Left ventricle myocardium inferior (tissue), 1 donor: ENCODE results near the gene SHISA8. TPM values are rescaled to one million over a fixed set of nuclear protein-coding genes. Genes with fewer than 3 reads are reported as not detected.

Source experiments
- DNase-seq: peaks from one replicate; pipeline ENCODE4 v3.0.0-alpha.2; 2020
- H3K27ac ChIP-seq: fragments of 200-600 bp; replicated peaks from 2 replicates; pipeline ENCODE4 v1.8.0; 2021
- H3K27me3 ChIP-seq: fragments of 200-600 bp; 2 replicates; pipeline ENCODE4 v1.8.0; 2021; ENCODE audit warnings: low read depth
- H3K36me3 ChIP-seq: fragments of 200-600 bp; 2 replicates; pipeline ENCODE4 v1.8.0; 2021
- H3K4me1 ChIP-seq: fragments of 200-600 bp; 2 replicates; pipeline ENCODE4 v1.8.0; 2021
- H3K4me3 ChIP-seq: fragments of 200-600 bp; 2 replicates; pipeline ENCODE4 v1.8.0; 2021; ENCODE audit warnings: mild to moderate bottlenecking, moderate library complexity
- H3K9me3 ChIP-seq: fragments of 200-600 bp; replicated peaks from 2 replicates; pipeline ENCODE4 v1.8.0; 2021
- CTCF ChIP-seq: fragments of 200-600 bp; IDR thresholded peaks from 2 replicates; pipeline ENCODE4 v1.8.0; 2021; ENCODE audit warnings: antibody characterized with exemption, mild to moderate bottlenecking, borderline replicate concordance
- intact Hi-C: fragments of 100-400 bp; cut with micrococcal nuclease; formaldehyde crosslinking; loops from one replicate; pipeline ENCODE4 v1.11.0; 2022
- total RNA-seq: library from RNA; stranded (reverse); fragmentation: NEBNext Ultra II Directional; extraction: Animal tissue kit (Norgen Biotek cat#: 25700); gene quantifications from one replicate; pipeline ENCODE4 v1.2.1, GENCODE V29; 2021
- donor health status: DM: no; HTN: yes; CAD: no; lungs with severe emphysema.

SHISA8 gene
- total RNA-seq, 1 donor from 2014 or later, result 2.2 TPM

GRCh38 chr22:41910050-41911000 lies 4.5 kb downstream of the SHISA8 start:
- Histone ChIP-seq H3K27ac (peak overlapping the region; percentile 82), H3K4me3 (peak overlapping the region; percentile 64), H3K9me3 (no peaks in the 10 kb centered on the region), H3K27me3 (peaks cover 62% of the 10 kb centered on the region), H3K4me1 (peaks cover 43% of the 10 kb centered on the region), H3K36me3 (peaks cover 23% of the 10 kb centered on the region)
- peak; percentile 56 for DNase-seq
- intact Hi-C loops, result no loop called here
- no peak for TF ChIP-seq CTCF

- peaks cover 31% of the 10 kb centered on the region for H3K36me3 ChIP-seq
- H3K4me1 ChIP-seq, result peaks cover 34% of the 10 kb centered on the region
- no peaks in the 10 kb centered on the region for H3K9me3 ChIP-seq
- TF ChIP-seq CTCF, result no peak
- DNase-seq, result no peak
- intact Hi-C loops, result no loop called here
- H3K27me3 ChIP-seq, result peaks cover 53% of the 10 kb centered on the region
- peak overlapping the region; percentile 64 for H3K4me3 ChIP-seq
- peak overlapping the region; percentile 82 for H3K27ac ChIP-seq
Measured at GRCh38 chr22:41909310-41910049, 5.4 kb downstream of the SHISA8 start.

- Histone ChIP-seq H3K27ac (peak overlapping the region; percentile 82), H3K36me3 (peaks cover 39% of the 10 kb centered on the region), H3K4me1 (peaks cover 36% of the 10 kb centered on the region), H3K27me3 (peaks cover 45% of the 10 kb centered on the region), H3K9me3 (no peaks in the 10 kb centered on the region), H3K4me3 (no peak overlapping the region)
- DNase-seq, result no peak
- TF ChIP-seq CTCF, result no peak
- intact Hi-C loops, result no loop called here
Measured at GRCh38 chr22:41908411-41909309, 6.2 kb downstream of the SHISA8 start.

- intact Hi-C loops, result no loop called here
- Histone ChIP-seq H3K36me3 (peaks cover 41% of the 10 kb centered on the region), H3K4me3 (no peak overlapping the region), H3K27ac (peak overlapping the region; percentile 82), H3K9me3 (no peaks in the 10 kb centered on the region), H3K4me1 (peaks cover 45% of the 10 kb centered on the region), H3K27me3 (peaks cover 36% of the 10 kb centered on the region)
- DNase-seq, result no peak
- TF ChIP-seq CTCF, result no peak
Measured at GRCh38 chr22:41907436-41908401, 7.2 kb downstream of the SHISA8 start.
